NCI-H510A treated with DMSO at 0.1 percent for 48 hours (cell line): ENCODE data around the gene WAS.
"Not testable (repeated sequence)": the region's sequence is repeated elsewhere in the genome, so short reads cannot be mapped to it uniquely, and the experiment has no call there.

ENCODE experiments used
- DNase-seq: peaks from one replicate; lab custom pipeline; 2025; lab: John Stamatoyannopoulos, UW

Gene WAS

GRCh38 chrX:48685416-48685815 lies 1.8 kb downstream of the WAS start:
- no peak for DNase-seq

GRCh38 chrX:48688531-48689150 lies 5.0 kb downstream of the WAS start:
- no peak for DNase-seq

GRCh38 chrX:48689208-48689920 lies 5.8 kb downstream of the WAS start:
- DNase-seq = no peak

GRCh38 chrX:48691746-48692145 lies 8.1 kb downstream of the WAS start:
- DNase-seq = not testable (repeated sequence)

- DNase-seq = no peak
Measured at GRCh38 chrX:48694776-48695533, 11.4 kb downstream of the WAS start.

GRCh38 chrX:48695534-48695896 lies 11.9 kb downstream of the WAS start:
- no peak for DNase-seq

- DNase-seq = no peak
Measured at GRCh38 chrX:48695925-48696300, 12.3 kb downstream of the WAS start.

- DNase-seq = peak; percentile 91
Measured at GRCh38 chrX:48696301-48696908, 12.8 kb downstream of the WAS start, which contains the start of gene SUV39H1. SUV39H1 (plus strand) TSS chrX:48696734; CDS start chrX:48696785, 51 bp downstream.

- no peak for DNase-seq
Measured at GRCh38 chrX:48696909-48697727, 13.5 kb downstream of the WAS start.

GRCh38 chrX:48698306-48698705 lies 14.7 kb downstream of the WAS start:
- DNase-seq = no peak

- DNase-seq = no peak
Measured at GRCh38 chrX:48700246-48700645, 16.6 kb downstream of the WAS start.

- no peak for DNase-seq
Measured at GRCh38 chrX:48700951-48701653, 17.5 kb downstream of the WAS start.

- DNase-seq = no peak
Measured at GRCh38 chrX:48702032-48702431, 18.4 kb downstream of the WAS start.

- DNase-seq = no peak
Measured at GRCh38 chrX:48702716-48703115, 19.1 kb downstream of the WAS start.

GRCh38 chrX:48703228-48703627 lies 19.6 kb downstream of the WAS start:
- DNase-seq = no peak

- no peak for DNase-seq
Measured at GRCh38 chrX:48703642-48704481, 20.3 kb downstream of the WAS start.

GRCh38 chrX:48705871-48706270 lies 22.3 kb downstream of the WAS start:
- no peak for DNase-seq

GRCh38 chrX:48709522-48710112 lies 26.0 kb downstream of the WAS start:
- DNase-seq = no peak

GRCh38 chrX:48711162-48711928 lies 27.7 kb downstream of the WAS start:
- DNase-seq = no peak
